ENCODE results near the gene GRM8.

Gene GRM8

GRCh38 chr7:126803060-126803665 lies 449.6 kb downstream of the GRM8 start:
- DNase-seq, result peak; percentile 68

DNA sequence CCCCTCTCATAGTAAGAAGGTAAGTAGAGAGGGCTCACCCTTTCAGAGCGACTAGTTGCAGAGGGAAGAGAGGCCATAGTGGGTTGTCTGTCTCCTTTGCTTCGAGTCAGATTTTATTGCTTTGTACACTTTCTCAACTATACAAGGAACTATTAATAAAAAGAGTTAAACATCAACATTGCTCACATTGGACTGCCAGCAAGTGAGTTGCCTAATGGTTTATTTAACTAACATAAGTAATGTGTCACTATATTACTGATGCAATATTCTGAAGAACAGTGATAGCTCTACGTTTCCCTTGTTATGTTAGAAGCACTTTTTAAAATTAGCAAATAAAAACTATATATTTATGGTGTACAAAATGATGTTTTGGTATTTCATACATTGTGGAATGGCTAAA lies 451.0 kb downstream of the GRM8 start:
- DNase-seq, result no peak

- DNase-seq, result no peak
Measured at GRCh38 chr7:126799541-126799940, 453.2 kb downstream of the GRM8 start.

DNA sequence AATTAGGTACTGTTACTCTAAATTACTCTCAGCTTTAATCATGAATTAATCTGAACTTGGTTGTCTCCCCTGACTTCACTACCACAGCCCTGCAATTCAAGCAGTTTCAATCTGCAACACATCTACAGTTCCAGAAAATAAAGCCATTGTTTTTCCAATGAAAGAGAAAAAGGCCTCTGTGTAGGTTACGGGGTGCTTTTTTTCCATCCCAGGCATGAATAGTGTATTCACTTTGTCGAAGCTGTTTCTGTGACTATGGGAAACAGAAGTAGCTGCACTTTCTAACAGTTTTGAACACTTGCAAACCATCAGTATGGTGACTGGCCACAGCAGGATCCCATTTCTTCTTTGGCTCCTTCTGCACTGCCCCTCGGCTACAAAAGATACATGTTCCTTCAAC lies 460.2 kb downstream of the GRM8 start:
- no peak for DNase-seq

- DNase-seq, result no peak
Measured at GRCh38 chr7:126791306-126791705, 461.4 kb downstream of the GRM8 start.

- DNase-seq, result peak; percentile 50
Measured at GRCh38 chr7:126790763-126791162, 462.0 kb downstream of the GRM8 start.

DNA sequence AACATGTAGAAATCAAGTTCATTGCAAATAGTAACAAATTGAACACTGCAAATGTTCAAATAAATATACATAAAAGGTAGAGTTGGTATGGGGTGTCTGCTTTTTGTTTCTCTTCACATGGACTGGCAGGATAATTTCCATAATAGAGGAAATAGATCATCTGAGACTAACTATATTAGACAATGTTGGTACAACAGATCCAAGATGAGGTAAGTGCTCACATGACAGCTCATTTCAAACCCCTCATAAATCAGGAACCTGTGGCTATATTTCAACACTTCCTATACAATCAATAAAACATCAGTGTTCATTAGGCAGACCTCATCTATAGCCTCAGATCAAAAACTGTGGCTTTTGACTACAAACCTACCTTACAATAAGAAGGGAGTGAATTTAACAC lies 469.1 kb downstream of the GRM8 start:
- DNase-seq, result no peak

GRCh38 chr7:126780993-126781392 lies 471.7 kb downstream of the GRM8 start:
- peak; percentile 26 for DNase-seq

DNA sequence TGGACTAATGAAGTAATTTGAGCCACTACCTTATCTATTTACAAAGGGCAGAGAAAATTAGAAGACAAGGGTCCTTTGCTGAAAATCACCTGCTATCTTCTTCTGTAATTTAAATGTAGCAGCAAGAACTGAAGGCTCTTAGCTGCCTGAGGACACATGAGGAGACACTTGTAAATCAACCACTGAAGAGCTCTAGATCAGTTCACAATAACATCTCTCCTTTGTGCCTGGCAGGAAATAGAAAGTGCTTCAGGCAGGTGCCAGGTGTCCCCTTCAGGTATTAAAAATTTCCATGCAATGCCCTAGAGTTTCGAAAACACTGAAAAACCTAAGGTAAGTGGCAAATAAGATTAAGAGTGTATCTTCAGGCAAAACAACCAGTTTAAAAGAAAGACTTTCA lies 474.6 kb downstream of the GRM8 start:
- DNase-seq, result peak; percentile 98

DNA sequence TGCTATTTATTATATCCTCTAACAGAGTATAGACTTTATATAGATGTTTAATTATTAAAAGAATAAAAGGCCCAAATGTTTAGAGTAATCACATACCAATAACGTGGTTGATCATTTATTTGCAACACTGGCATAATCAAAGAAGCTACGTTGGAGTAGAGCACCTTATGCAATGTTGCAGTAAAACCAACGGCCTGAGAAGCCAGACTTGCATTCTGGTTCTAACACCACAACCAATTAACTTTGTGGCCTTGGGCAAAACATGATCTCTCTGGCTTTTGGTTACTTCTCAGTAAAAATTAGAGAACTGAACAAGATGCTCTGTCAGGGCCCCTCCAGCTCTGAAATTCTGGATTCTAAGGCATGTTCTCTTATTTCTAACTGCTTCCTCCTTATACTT lies 476.2 kb downstream of the GRM8 start:
- no peak for DNase-seq

DNA sequence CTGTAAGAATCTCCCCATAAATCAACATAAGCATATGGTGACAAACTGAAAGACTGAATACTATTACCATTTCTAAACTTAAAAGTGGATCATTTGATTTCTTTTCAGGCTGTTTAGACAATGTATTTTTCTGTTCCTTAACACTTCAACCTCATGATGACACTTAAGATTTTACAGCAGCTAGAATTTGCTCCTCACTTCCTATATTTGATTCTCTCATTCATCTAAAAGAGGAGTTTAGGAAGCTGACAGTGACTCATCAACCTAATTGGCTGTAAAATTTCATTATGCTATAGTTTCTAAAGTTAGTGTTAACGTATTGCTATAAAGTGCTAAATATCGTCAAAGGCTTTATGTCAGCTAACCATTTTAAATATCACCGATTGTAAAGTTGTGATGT lies 478.7 kb downstream of the GRM8 start:
- no peak for DNase-seq

GRCh38 chr7:126768836-126769235 lies 483.9 kb downstream of the GRM8 start:
- DNase-seq, result no peak

- DNase-seq, result no peak
Measured at GRCh38 chr7:126760914-126761577, 491.7 kb downstream of the GRM8 start.

DNA sequence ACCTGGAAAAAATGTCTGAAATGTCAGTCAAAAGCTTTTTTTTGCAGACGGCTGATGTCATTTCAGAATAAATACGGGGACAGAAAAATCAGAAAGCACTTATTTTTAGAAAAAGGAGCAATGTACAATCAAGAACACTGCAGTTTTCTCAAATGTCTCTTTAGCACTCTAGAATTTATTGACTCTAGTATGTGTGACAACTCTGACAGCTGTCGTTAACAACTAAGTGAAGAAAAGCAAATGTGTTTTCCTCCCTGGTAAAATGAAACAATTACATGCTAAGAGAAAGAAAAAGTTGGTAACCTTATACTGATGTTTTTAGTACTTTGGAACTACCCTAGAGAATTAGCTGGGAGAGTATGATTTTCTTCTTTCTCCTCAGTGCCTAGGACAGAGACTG lies 497.4 kb downstream of the GRM8 start:
- no peak for DNase-seq

DNA sequence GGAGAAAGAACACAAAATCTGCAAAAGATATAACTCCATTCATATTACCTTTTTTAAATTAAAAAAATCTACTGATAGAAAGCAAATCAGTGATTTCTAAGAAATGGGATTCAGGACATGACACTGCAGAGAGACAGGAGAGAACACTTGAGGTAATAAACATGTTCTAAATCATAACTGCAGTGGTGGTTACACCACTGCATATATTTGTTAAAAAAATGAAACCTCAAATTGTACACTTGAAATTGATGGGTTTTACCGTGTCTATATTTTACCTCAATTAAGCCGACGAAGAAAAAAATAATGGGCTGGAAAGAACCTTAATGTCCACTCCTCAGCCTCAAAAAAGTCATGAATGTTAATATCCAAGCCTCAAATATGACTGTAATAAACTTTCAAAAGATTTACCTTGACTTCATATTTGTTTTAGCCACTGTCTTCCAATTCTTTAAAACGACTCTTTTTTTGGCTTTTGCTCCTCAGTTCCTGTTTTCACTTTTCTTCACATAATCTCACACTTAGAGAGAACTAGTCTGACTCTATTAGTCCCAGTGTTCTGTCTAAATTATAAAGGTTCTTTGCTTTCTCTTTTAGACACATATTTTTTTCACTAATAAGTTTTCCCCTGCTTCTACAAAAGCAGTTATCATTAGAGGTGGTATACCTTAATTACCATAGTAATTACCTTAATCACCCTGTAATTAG lies 502.4 kb downstream of the GRM8 start:
- no peak for DNase-seq

- no peak for DNase-seq
Measured at GRCh38 chr7:126728967-126729366, 523.8 kb downstream of the GRM8 start.

DNA sequence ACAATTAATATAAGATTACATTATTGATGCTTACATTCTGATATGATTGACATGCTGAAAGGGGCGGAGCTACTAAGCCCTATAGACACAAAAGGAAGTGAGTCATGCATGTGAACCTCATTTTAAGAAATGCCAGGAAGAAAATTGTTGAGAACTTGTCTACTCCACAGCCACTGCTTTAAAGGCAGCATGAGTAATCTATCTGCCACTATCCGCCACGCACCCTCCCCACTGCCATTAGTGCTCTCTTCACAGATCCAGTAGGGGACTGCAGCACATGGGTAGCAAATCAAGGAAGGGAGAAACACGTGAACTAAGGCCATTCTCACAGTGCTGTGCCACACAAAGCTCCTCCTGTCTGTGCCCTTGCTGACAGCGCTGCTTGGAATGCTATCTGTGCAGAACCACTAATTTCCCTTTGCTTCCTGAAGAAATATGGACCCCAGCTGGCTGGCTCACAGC lies 524.8 kb downstream of the GRM8 start:
- no peak for DNase-seq

GRCh38 chr7:126723966-126724544 lies 528.7 kb downstream of the GRM8 start:
- DNase-seq, result no peak

DNA sequence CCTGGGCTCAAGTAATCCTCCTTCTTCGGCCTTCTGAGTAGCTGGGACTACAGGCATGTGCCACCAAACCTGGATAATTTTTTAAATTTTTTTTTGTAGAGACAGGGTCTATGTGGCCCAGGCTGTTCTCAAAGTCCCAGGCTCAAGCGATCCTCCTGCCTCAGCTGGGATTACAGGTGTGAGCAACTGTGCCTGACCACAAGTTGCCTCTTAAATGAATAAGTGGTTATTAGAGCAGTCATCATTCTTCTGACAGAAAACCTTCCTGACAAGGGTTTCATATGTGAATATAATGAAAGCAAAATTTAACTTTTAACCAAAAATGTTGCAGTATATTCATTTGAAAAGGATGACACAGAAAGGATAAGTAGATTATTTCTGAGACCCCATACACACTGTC lies 532.5 kb downstream of the GRM8 start:
- no peak for DNase-seq

DNA sequence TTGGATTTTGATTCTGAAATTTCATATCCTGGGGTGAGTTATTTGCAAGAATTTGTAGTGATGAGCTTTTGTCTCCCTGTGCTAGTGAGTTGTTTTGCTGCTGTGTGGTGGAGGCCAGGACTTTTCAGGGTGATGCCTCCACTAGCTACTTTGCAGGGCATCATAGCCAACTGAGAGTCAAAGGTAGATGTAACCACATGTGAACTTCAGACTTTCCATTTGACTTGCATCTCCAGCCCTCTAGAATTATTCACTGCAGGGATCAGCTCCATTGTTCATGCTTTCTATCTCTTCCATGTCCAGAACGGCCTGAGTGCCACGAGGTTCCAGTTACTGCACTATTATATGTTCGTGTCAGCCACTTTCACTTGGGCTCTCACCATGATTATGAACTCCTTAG lies 534.3 kb downstream of the GRM8 start:
- DNase-seq, result no peak

DNA sequence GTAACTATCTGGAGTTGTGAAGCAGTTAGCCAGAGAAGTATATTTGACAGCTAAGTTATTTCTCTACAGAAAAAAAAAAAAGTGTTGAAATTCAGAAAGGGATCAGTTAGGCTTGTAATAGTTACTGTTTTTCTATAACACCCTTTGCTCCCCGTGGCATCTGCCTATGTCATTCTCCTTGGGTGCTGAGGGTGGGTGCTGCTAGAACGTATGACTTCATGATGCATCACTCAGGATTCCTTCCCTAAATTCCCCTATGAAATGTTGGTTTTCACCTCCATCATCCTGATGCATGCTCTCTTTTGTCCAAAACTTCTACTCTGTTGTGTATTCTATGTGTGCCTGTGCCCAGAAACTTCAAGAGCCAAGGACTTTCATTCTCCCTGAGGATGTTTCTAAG lies 536.4 kb downstream of the GRM8 start:
- DNase-seq, result no peak

DNA sequence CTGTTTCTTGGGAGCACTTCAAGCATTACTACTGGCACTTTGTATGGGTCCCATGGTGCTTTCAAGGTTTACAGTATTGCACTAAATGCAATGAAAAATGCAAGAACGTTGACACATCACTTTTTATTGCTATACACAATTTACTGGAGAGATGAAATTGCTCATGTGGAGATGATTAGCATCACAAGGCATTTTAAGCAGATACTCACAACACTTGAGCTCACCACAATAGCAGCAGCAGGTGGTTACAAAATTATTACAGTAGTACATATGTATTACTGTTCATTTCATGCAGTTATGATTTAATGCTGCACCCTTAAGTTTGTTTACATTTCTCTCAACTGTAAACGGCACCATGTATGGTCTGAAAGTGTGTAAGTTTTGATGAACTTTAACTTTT lies 537.7 kb downstream of the GRM8 start:
- no peak for DNase-seq

DNA sequence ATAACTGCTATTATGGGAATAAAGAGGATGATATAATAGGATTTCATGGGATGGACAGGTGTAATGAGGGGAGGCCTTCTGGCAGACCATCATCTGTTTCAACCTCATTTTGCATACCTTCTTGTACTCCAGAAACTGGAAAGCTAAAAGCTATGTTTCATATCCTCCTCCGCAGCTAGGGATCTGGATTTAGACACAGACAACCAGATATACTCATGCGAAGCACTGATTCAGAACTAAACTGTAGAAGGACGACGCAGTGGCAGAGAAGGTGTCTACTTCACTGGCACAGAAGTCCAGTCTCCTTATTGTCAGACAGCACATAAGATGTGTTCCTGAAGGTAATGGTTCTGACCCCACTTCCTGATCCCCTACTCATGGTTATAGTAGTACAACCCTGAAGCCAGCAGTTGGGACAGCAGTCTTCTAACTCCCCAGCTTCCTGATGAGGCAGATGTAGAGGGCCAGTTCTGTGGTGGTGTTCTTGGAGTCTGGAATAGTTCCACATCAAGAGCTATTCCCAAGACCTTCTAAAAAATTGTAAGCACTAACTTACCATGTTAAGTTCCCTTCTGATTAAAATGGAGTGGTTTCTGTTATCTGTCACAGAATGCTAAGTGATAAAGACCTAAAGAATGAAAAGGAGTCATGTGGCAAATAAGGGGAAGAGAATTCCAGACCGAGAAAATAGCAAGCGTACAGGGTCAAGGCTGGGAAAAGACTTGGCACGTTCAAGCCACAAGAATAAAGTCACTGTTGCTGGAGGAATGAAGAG lies 550.3 kb downstream of the GRM8 start:
- DNase-seq, result no peak
